Upper lobe of left lung (tissue), 6 donors: ENCODE data around the gene CARD11. TPM values are rescaled to one million over a fixed set of nuclear protein-coding genes. Genes with fewer than 3 reads are reported as not detected.

Experiments
- ATAC-seq, 2 donors: fragments of 200-7000 bp; cut with Tn5 transposase; one replicate each; pipeline ENCODE4 v1.9.1; 2022; ENCODE audit warnings: mild to moderate bottlenecking in 2 of 2, moderate library complexity in 2 of 2; ENCODE audit not compliant: low FRiP score in 2 of 2
- DNase-seq, 2 donors: peaks; one replicate each; pipeline ENCODE4 v3.0.0-alpha.2; 2019 to 2020
- H3K27ac ChIP-seq, 4 donors: fragments of 200-600 bp; sonication (generic); one replicate each; pipeline ENCODE4 v1.5.1; 2016 to 2019
- H3K27me3 ChIP-seq, 4 donors: fragments of 200-600 bp; sonication (generic); one replicate each; pipeline ENCODE4 v1.5.1; 2017 to 2019
- H3K36me3 ChIP-seq, 4 donors: fragments of 200-600 bp; sonication (generic); one replicate each; pipeline ENCODE4 v1.5.1; 2016 to 2019
- H3K4me1 ChIP-seq, 4 donors: fragments of 200-600 bp; sonication (generic); one replicate each; pipeline ENCODE4 v1.5.1; 2018 to 2019
- H3K4me3 ChIP-seq, 4 donors: fragments of 200-600 bp; sonication (generic); one replicate each; pipeline ENCODE4 v1.5.1; 2017 to 2019; ENCODE audit warnings: mild to moderate bottlenecking in 2 of 4, moderate library complexity in 1 of 4
- H3K9me3 ChIP-seq, 4 donors: fragments of 200-600 bp; sonication (generic); one replicate each; pipeline ENCODE4 v1.5.1; 2018 to 2019
- CTCF ChIP-seq, 6 experiments: fragments of 450-650 bp in 4 of 6; fragments of 200-600 bp in 2 of 6; sonication (generic) in 2 of 6; IDR thresholded peaks; one replicate each; pipeline ENCODE4 v1.5.1; 2016 to 2019; ENCODE audit warnings: antibody characterized with exemption in 6 of 6
- EP300 ChIP-seq, 4 donors: sonication (generic); formaldehyde crosslinking; IDR thresholded peaks; one replicate each; pipeline ENCODE4 v1.5.1; 2017; ENCODE audit warnings: antibody characterized with exemption in 4 of 4, control low read depth in 2 of 4
- POLR2A ChIP-seq, 4 donors: fragments of 450-650 bp; IDR thresholded peaks; one replicate each; pipeline ENCODE4 v1.5.1; 2016 to 2017; ENCODE audit warnings: antibody characterized with exemption in 4 of 4, mild to moderate bottlenecking in 2 of 4
- POLR2AphosphoS5 ChIP-seq, 2 donors: sonication (generic); formaldehyde crosslinking; IDR thresholded peaks; one replicate each; pipeline ENCODE4 v1.5.1; 2017; ENCODE audit warnings: antibody characterized with exemption in 2 of 2
- WGBS, 2 donors: methylation state at CpG; one replicate each; pipeline ENCODE4 v1.1.5; 2017 to 2018; 5-methylcytosine and 5-hydroxymethylcytosine counted together
- total RNA-seq, 6 donors: library from RNA; depleted of rRNA in 4 of 6; stranded (reverse); fragments of >200 nt in 4 of 6; gene quantifications; one replicate each; pipeline versions ENCODE4 v1.1.0 to v1.2.1, GENCODE V29; 2016 to 2021
- donor health status: DM: no; HTN: no; CAD: no; lungs with moderate emphysema.
- donor health status: DM: no; HTN: yes; CAD: no; lungs with severe emphysema.

CARD11 gene
- total RNA-seq, 6 donors from 2014 or later: 2.8 to 16.8 (median 6.8) TPM

- H3K27me3 ChIP-seq: no peaks in the 10 kb centered on the region
- H3K4me1 ChIP-seq: no peaks in the 10 kb centered on the region
- ATAC-seq (no peak), DNase-seq (no peak)
- 74 to 96% methylated on average over 3 to 4 of the region's 4 CpGs for WGBS, 2 donors
- no peak for TF ChIP-seq POLR2AphosphoS5 (IDR thresholded peaks at IDR 0.05)
- no peak for TF ChIP-seq CTCF (IDR thresholded peaks at IDR 0.05)
- TF ChIP-seq POLR2A (IDR thresholded peaks at IDR 0.05): no peak
- no peak for TF ChIP-seq EP300 (IDR thresholded peaks at IDR 0.05)
- no peak overlapping the region for H3K27ac ChIP-seq
- H3K9me3 ChIP-seq: peaks cover 0 to 13% (median 2%) of the 10 kb centered on the region in 4 donors
- no peaks in the 10 kb centered on the region for H3K36me3 ChIP-seq
- H3K4me3 ChIP-seq: no peak overlapping the region
These were observed 27.2 kb upstream of the CARD11 start for GRCh38 chr7:3070908-3071307.

GRCh38 chr7:3069771-3070449 lies 26.2 kb upstream of the CARD11 start:
- DNase-seq (no peak), ATAC-seq (no peak)
- no peak overlapping the region for H3K27ac ChIP-seq
- 79 to 80% methylated on average over 10 of the region's 10 CpGs for WGBS, 2 donors
- no peaks in the 10 kb centered on the region for H3K36me3 ChIP-seq
- H3K27me3 ChIP-seq: no peaks in the 10 kb centered on the region
- peaks cover 0 to 5% (median 0%) of the 10 kb centered on the region in 4 donors for H3K9me3 ChIP-seq
- TF ChIP-seq POLR2AphosphoS5 (IDR thresholded peaks at IDR 0.05): no peak
- TF ChIP-seq CTCF (IDR thresholded peaks at IDR 0.05): no peak
- TF ChIP-seq EP300 (IDR thresholded peaks at IDR 0.05): no peak
- no peak for TF ChIP-seq POLR2A (IDR thresholded peaks at IDR 0.05)
- H3K4me3 ChIP-seq: no peak overlapping the region
- H3K4me1 ChIP-seq: no peaks in the 10 kb centered on the region

GRCh38 chr7:3068530-3068929 lies 24.9 kb upstream of the CARD11 start:
- H3K27me3 ChIP-seq: no peaks in the 10 kb centered on the region
- no peaks in the 10 kb centered on the region for H3K36me3 ChIP-seq
- no peak for TF ChIP-seq EP300 (IDR thresholded peaks at IDR 0.05)
- TF ChIP-seq POLR2AphosphoS5 (IDR thresholded peaks at IDR 0.05): no peak
- no peak for TF ChIP-seq CTCF (IDR thresholded peaks at IDR 0.05)
- no peak for TF ChIP-seq POLR2A (IDR thresholded peaks at IDR 0.05)
- 69 to 77% methylated on average over 4 of the region's 4 CpGs for WGBS, 2 donors
- H3K4me3 ChIP-seq: no peak overlapping the region
- no peaks in the 10 kb centered on the region for H3K4me1 ChIP-seq
- peak in 1 of 2 donors; percentile 32 for ATAC-seq
- peaks cover 0 to 5% (median 0%) of the 10 kb centered on the region in 4 donors for H3K9me3 ChIP-seq
- no peak overlapping the region for H3K27ac ChIP-seq
- no peak for DNase-seq

- no peaks in the 10 kb centered on the region for H3K27me3 ChIP-seq
- peaks cover 0 to 5% (median 0%) of the 10 kb centered on the region in 4 donors for H3K9me3 ChIP-seq
- TF ChIP-seq POLR2AphosphoS5 (IDR thresholded peaks at IDR 0.05): no peak
- no peak for TF ChIP-seq EP300 (IDR thresholded peaks at IDR 0.05)
- no peak for TF ChIP-seq POLR2A (IDR thresholded peaks at IDR 0.05)
- TF ChIP-seq CTCF (IDR thresholded peaks at IDR 0.05): no peak
- DNase-seq (no peak), ATAC-seq (no peak)
- H3K4me3 ChIP-seq: no peak overlapping the region
- 79 to 86% methylated on average over 2 of the region's 2 CpGs for WGBS, 2 donors
- H3K36me3 ChIP-seq: no peaks in the 10 kb centered on the region
- no peaks in the 10 kb centered on the region for H3K4me1 ChIP-seq
- peak overlapping the region in 1 of 4 donors; percentile 30 for H3K27ac ChIP-seq
These were observed 24.1 kb upstream of the CARD11 start for GRCh38 chr7:3067606-3068380.
